HG03108 (cell line): ENCODE results near the gene GNAT2.

Experiments
- ATAC-seq: cut with Tn5 transposase; IDR thresholded peaks from one replicate; pipeline ENCODE4 v1.9.1; 2021; ENCODE audit warnings: moderate library complexity; ENCODE audit not compliant: unreplicated experiment

GNAT2 gene

GRCh38 chr1:109642626-109643025 is 23.2 kb upstream of the GNAT2 start:
- no peak for ATAC-seq

GRCh38 chr1:109641861-109642260 is 22.4 kb upstream of the GNAT2 start:
- no peak for ATAC-seq

GRCh38 chr1:109641078-109641740 is 21.8 kb upstream of the GNAT2 start:
- ATAC-seq = no peak

GRCh38 chr1:109640285-109640865 is 21.0 kb upstream of the GNAT2 start:
- ATAC-seq = no peak

- ATAC-seq = no peak
These were observed 20.4 kb upstream of the GNAT2 start for GRCh38 chr1:109639841-109640184.

- no peak for ATAC-seq
These were observed 19.8 kb upstream of the GNAT2 start for GRCh38 chr1:109639063-109639840.

- no peak for ATAC-seq
These were observed 18.0 kb upstream of the GNAT2 start for GRCh38 chr1:109637446-109637845.

- no peak for ATAC-seq
These were observed 17.0 kb upstream of the GNAT2 start for GRCh38 chr1:109636201-109636952.

GRCh38 chr1:109635862-109636200 is 16.4 kb upstream of the GNAT2 start:
- ATAC-seq = no peak

GRCh38 chr1:109634771-109635750 is 15.6 kb upstream of the GNAT2 start:
- ATAC-seq = no peak

GRCh38 chr1:109634292-109634691 is 14.9 kb upstream of the GNAT2 start:
- no peak for ATAC-seq

GRCh38 chr1:109632671-109633346 is 13.4 kb upstream of the GNAT2 start:
- ATAC-seq = no peak

- ATAC-seq = no peak
These were observed 12.4 kb upstream of the GNAT2 start for GRCh38 chr1:109631513-109632505.

- no peak for ATAC-seq
These were observed 11.6 kb upstream of the GNAT2 start for GRCh38 chr1:109630898-109631512.

- ATAC-seq = no peak
These were observed 10.9 kb upstream of the GNAT2 start for GRCh38 chr1:109630081-109630897.

- ATAC-seq = no peak
These were observed 10.1 kb upstream of the GNAT2 start for GRCh38 chr1:109629372-109630030.
